Measurements from ENCODE around the gene PLA2G10. TPM values are rescaled to one million over a fixed set of nuclear protein-coding genes. Genes with fewer than 3 reads are reported as not detected.

Gene PLA2G10
- total RNA-seq, 1 donor from 2014 or later = not detected

DNA sequence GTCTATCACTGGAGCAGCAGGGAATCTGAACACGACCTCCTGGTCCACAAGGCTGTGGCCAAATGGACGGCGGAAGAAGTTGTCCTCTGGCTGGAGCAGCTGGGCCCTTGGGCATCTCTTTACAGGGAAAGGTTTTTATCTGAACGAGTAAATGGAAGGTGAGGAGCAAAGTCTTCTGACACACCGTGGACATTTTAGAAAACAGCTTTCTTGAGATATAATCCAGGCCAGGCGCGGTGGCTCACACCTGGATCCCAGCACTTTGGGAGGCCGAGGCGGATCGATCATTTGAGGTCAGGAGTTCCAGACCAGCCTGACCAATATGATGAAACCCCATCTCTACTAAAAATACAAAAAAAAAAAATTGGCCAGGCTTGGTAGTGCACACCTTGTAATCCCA lies 44.3 kb downstream of the PLA2G10 start:
- Mint-ChIP-seq H3K27ac (ENCODE audit: unreplicated experiment) (no peak overlapping the region), H3K4me1 (ENCODE audit: low read depth, unreplicated experiment) (no peaks in the 10 kb centered on the region), H3K36me3 (ENCODE audit: low read depth, unreplicated experiment) (peaks cover 19% of the 10 kb centered on the region), H3K4me3 (ENCODE audit: unreplicated experiment) (no peak overlapping the region), H3K27me3 (ENCODE audit: low read depth, unreplicated experiment) (no peaks in the 10 kb centered on the region), H3K9me3 (ENCODE audit: unreplicated experiment) (no peaks in the 10 kb centered on the region)
- no peak overlapping the region for H2AFZ ChIP-seq (ENCODE audit: low read depth, low read length)
- H3K4me1 ChIP-seq (ENCODE audit: insufficient read depth, low read length) = no peaks in the 10 kb centered on the region
- no peak for FAIRE-seq
- peaks cover 37% of the 10 kb centered on the region for H3K36me3 ChIP-seq (ENCODE audit: insufficient read depth, low read length)
- no peak for TF ChIP-seq EZH2 (IDR thresholded peaks at IDR 0.05; ENCODE audit: insufficient read depth, low read length)
- TF ChIP-seq, protein P1, sequence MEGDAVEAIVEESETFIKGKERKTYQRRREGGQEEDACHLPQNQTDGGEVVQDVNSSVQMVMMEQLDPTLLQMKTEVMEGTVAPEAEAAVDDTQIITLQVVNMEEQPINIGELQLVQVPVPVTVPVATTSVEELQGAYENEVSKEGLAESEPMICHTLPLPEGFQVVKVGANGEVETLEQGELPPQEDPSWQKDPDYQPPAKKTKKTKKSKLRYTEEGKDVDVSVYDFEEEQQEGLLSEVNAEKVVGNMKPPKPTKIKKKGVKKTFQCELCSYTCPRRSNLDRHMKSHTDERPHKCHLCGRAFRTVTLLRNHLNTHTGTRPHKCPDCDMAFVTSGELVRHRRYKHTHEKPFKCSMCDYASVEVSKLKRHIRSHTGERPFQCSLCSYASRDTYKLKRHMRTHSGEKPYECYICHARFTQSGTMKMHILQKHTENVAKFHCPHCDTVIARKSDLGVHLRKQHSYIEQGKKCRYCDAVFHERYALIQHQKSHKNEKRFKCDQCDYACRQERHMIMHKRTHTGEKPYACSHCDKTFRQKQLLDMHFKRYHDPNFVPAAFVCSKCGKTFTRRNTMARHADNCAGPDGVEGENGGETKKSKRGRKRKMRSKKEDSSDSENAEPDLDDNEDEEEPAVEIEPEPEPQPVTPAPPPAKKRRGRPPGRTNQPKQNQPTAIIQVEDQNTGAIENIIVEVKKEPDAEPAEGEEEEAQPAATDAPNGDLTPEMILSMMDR (IDR thresholded peaks at IDR 0.05; ENCODE audit: insufficient read depth, low read depth, low read length) = no peak
- no peaks in the 10 kb centered on the region for H3K27me3 ChIP-seq (ENCODE audit: insufficient read depth, low read length)
- H3K4me2 ChIP-seq (ENCODE audit: low read length) = no peak overlapping the region
- H3K79me2 ChIP-seq (ENCODE audit: insufficient read depth, low read length) = peaks cover 11% of the 10 kb centered on the region
- no peak overlapping the region for H3K9ac ChIP-seq (ENCODE audit: low read length)
- DNase-seq (ENCODE audit: low read depth) = no peak
- peaks cover 28% of the 10 kb centered on the region for H4K20me1 ChIP-seq (ENCODE audit: insufficient read depth, low read length)
- no peaks in the 10 kb centered on the region for H3K9me3 ChIP-seq (ENCODE audit: insufficient read depth, low read depth, low read length)
- H3K27ac ChIP-seq (ENCODE audit: low read depth, low read length) = no peak overlapping the region
- no peak overlapping the region for H3K4me3 ChIP-seq (ENCODE audit: insufficient read depth, low read depth, low read length)

DNA sequence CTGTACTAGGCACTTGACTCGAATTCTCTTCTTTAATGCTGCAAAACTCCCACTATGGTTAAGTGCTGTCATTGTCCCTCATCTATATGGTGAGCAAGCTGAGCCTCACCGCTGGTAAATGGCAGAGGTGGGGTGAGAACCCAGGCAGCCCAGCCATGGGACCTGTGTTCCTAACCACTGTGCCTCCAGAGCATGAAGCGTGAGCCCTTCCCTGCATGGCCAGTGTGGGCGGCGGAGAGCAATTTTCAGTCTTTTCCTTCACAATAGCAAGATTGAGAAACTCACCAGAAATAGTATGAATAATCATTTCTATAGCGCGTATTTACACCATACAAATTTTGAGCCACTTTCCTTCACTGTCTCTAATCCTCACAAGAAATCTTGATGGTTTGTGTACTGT lies 52.2 kb downstream of the PLA2G10 start:
- no peaks in the 10 kb centered on the region for H3K27me3 Mint-ChIP-seq (ENCODE audit: low read depth, unreplicated experiment)

DNA sequence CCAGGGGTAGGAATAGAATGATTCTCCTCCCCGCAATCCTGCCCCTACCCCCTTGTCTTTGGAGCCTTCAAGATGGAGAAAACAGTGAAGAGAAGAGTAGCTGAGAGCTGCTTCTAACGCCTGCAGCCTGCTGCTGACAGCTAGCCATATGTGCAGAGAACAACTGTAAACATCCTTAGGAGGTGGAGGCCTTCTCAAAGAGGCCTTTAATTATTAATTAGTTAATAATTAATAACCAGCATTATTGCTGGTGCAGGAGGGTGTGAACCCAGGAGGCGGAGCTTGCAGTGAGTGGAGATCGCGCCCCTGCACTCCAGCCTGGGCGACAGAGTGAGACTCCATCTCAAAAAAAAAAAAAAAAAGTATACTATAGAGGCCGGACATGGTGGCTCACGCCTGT lies 52.9 kb downstream of the PLA2G10 start:
- H4K20me1 ChIP-seq (ENCODE audit: insufficient read depth, low read length) = peaks cover 83% of the 10 kb centered on the region
- H3K36me3 Mint-ChIP-seq (ENCODE audit: low read depth, unreplicated experiment) = peaks cover 10% of the 10 kb centered on the region
- H2AFZ ChIP-seq (ENCODE audit: low read depth, low read length) = no peak overlapping the region

More for the DNA sequence above, 52.2 kb downstream of the PLA2G10 start:
- Histone ChIP-seq H3K27me3 (ENCODE audit: insufficient read depth, low read length) (no peaks in the 10 kb centered on the region), H3K79me2 (ENCODE audit: insufficient read depth, low read length) (peaks cover 87% of the 10 kb centered on the region), H3K4me2 (ENCODE audit: low read length) (no peak overlapping the region), H3K27ac (ENCODE audit: low read depth, low read length) (no peak overlapping the region), H3K4me1 (ENCODE audit: insufficient read depth, low read length) (no peaks in the 10 kb centered on the region), H3K9me3 (ENCODE audit: insufficient read depth, low read depth, low read length) (no peaks in the 10 kb centered on the region), H4K20me1 (ENCODE audit: insufficient read depth, low read length) (peaks cover 78% of the 10 kb centered on the region), H3K9ac (ENCODE audit: low read length) (no peak overlapping the region), H3K4me3 (ENCODE audit: insufficient read depth, low read depth, low read length) (no peak overlapping the region), H3K36me3 (ENCODE audit: insufficient read depth, low read length) (peaks cover 37% of the 10 kb centered on the region), H2AFZ (ENCODE audit: low read depth, low read length) (no peak overlapping the region)
- peaks cover 5% of the 10 kb centered on the region for H3K4me1 Mint-ChIP-seq (ENCODE audit: low read depth, unreplicated experiment)
- no peak overlapping the region for H3K4me3 Mint-ChIP-seq (ENCODE audit: unreplicated experiment)
- no peak for DNase-seq (ENCODE audit: low read depth)
- peaks cover 11% of the 10 kb centered on the region for H3K36me3 Mint-ChIP-seq (ENCODE audit: low read depth, unreplicated experiment)
- FAIRE-seq = no peak
- no peak overlapping the region for H3K27ac Mint-ChIP-seq (ENCODE audit: unreplicated experiment)
- no peaks in the 10 kb centered on the region for H3K9me3 Mint-ChIP-seq (ENCODE audit: unreplicated experiment)
- no peak for TF ChIP-seq EZH2 (IDR thresholded peaks at IDR 0.05; ENCODE audit: insufficient read depth, low read length)
- TF ChIP-seq, protein P1 (IDR thresholded peaks at IDR 0.05; ENCODE audit: insufficient read depth, low read depth, low read length) = no peak

More for the DNA sequence above, 52.9 kb downstream of the PLA2G10 start:
- Mint-ChIP-seq H3K27me3 (ENCODE audit: low read depth, unreplicated experiment) (no peaks in the 10 kb centered on the region), H3K9me3 (ENCODE audit: unreplicated experiment) (no peaks in the 10 kb centered on the region), H3K27ac (ENCODE audit: unreplicated experiment) (no peak overlapping the region), H3K4me1 (ENCODE audit: low read depth, unreplicated experiment) (peaks cover 12% of the 10 kb centered on the region), H3K4me3 (ENCODE audit: unreplicated experiment) (no peak overlapping the region)
- Histone ChIP-seq H3K9me3 (ENCODE audit: insufficient read depth, low read depth, low read length) (no peaks in the 10 kb centered on the region), H3K36me3 (ENCODE audit: insufficient read depth, low read length) (peaks cover 37% of the 10 kb centered on the region), H3K27me3 (ENCODE audit: insufficient read depth, low read length) (no peaks in the 10 kb centered on the region), H3K9ac (ENCODE audit: low read length) (no peak overlapping the region), H3K79me2 (ENCODE audit: insufficient read depth, low read length) (peaks cover 93% of the 10 kb centered on the region), H3K4me2 (ENCODE audit: low read length) (no peak overlapping the region), H3K4me1 (ENCODE audit: insufficient read depth, low read length) (no peaks in the 10 kb centered on the region), H3K4me3 (ENCODE audit: insufficient read depth, low read depth, low read length) (no peak overlapping the region), H3K27ac (ENCODE audit: low read depth, low read length) (no peak overlapping the region)
- TF ChIP-seq EZH2 (IDR thresholded peaks at IDR 0.05; ENCODE audit: insufficient read depth, low read length) = no peak
- TF ChIP-seq, protein P1 (IDR thresholded peaks at IDR 0.05; ENCODE audit: insufficient read depth, low read depth, low read length) = no peak
- FAIRE-seq = no peak
- no peak for DNase-seq (ENCODE audit: low read depth)
